Panc1 (cell line): ENCODE data around the gene TOM1L1.

Source experiments
- CTCF ChIP-seq: fragments of 450-650 bp; IDR thresholded peaks from 2 replicates; pipeline ENCODE4 v1.5.1; 2017; ENCODE audit warnings: mild to moderate bottlenecking
- POLR2AphosphoS5 ChIP-seq: IDR thresholded peaks from 2 replicates; pipeline ENCODE4 v1.6.1; 2012; ENCODE audit warnings: mild to moderate bottlenecking, low read depth, low read length, moderate library complexity

GRCh38 chr17:54902017-54902416, 1.4 kb downstream of the TOM1L1 start:
- TF ChIP-seq CTCF: no peak
- no peak for TF ChIP-seq POLR2AphosphoS5
